NCI-H82 (cell line): ENCODE data around the gene PLCH1.
A peak's percentile ranks its signal among the peaks of the same experiment; 100 is the strongest.

Experiments used
- DNase-seq: peaks from one replicate; lab custom pipeline; 2025; lab: John Stamatoyannopoulos, UW

Gene PLCH1

DNA sequence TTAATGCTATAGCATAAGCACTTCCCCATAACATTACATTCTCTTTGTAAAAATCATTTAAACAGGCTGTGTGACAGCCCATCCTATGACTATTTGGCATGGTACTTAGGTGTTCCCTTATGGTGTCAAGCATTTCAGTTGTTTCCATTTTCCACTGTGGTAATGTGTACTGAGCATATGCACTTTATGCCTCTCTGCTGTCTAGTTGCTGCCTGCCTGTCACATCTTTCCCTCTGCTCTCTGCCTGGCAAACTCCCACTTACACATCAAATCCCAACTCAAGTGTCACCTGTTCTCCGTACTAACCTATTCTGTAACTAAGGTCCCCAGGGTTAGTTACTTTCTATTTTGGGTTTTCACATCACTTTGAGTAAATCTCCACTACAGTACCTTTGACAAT, 367.0 kb downstream of the PLCH1 start:
- no peak for DNase-seq

DNA sequence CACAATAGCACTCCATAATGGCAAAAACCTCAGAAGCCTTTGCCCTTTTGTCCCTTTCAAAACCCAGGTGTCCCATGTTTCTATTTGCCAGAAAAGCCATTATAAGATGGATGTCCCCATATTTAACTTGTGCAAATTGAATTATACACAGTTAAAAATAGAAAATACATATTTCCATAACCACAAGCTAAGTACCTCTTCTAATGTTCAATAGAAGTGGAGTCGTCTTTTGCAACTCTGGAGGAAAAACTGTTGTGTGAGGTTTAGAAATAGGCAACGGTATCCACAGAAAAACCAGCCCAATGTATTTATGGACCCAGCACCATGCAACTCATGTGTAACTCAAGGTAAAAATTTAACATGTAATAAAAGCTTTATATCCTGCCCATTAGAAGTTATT, 367.8 kb downstream of the PLCH1 start:
- DNase-seq = no peak

DNA sequence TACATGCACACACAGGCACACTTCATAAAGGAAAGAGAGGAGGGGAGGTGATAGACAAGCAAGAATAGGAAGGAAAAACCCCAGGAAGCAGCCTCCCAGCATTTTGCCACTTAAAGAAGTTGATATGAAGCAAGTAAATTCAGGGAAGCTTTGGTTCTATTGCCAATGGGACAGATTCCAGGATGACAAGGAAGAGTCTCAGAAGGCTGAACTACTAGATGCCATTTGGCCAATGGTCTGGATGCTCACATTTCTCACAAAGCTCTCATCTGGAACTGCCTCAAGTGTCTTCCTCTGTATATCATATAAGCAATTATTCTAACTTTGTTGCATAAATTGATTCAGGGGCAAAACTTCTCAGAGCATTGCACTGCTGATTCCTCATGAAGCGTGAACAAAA, 372.6 kb downstream of the PLCH1 start:
- no peak for DNase-seq

DNA sequence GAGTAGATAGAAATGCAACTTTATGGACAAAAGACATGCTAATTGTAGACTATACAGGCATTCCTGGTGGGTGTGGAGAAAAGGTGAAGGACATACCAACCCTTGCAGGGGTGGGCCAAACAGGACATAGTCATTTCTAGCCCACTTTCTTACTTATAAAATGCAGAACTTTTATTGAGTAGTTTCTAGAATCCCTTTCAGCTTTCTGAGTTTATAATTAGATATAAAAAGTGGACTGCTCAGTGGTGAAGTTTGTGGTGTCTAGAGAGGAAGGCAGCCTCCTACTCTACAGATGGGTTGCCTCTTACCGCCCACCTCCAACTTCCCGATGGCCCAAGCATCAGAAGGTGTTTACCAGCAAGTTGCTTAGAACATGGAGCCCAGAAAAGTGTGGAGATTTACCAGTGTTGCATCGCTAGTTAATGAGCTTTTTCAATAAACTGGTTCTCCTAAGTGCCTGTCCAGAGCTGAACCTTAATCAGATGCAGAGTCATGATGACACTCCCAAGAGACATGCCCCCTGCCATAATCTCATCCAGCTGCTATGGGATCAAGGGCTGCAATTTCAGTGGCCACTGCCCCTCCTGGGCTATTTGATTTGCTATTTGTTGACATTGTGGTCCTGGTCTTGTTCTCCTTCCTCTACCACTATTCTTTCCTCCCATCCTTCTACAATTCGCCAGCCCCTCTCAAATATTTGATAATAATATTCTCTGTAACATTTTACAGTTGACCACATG, 373.9 kb downstream of the PLCH1 start:
- DNase-seq = peak; percentile 67

DNA sequence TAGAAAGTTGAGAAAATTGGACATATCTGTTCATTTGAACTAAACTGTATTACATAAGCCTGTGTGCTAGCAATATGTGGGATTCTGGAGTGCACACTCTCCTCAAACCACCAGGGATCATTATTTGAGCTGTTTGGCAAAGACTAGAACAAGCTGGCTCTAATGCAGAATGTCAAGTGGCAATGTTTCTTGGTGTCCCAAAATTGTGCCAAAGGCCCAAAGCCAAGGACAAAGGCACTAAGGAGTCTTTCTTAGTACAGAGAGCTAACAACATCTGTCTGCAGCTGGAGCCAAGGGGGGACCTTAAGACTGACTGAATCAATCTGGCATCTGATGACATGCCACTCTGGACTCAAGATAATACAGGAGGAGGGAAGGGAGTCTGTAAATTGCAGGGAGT, 374.7 kb downstream of the PLCH1 start:
- no peak for DNase-seq

DNA sequence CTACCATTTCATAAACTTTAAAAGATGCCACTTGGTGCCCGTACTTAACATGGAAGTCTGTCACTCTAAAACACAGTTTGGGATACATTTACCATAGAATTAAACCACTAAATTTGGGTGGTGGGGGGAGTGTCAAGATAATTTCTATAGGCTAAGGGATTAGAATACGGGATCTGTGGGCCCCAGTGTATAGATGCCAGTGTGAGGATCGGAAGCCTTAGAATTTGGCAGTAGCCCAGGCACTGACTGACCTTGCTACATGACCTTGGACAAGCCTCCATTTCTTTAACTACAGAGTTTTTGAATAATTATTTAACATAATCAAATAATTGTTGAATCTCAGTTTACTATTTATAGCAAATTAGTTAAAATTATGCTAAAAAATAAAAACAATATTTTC, 375.1 kb downstream of the PLCH1 start:
- DNase-seq = no peak

DNA sequence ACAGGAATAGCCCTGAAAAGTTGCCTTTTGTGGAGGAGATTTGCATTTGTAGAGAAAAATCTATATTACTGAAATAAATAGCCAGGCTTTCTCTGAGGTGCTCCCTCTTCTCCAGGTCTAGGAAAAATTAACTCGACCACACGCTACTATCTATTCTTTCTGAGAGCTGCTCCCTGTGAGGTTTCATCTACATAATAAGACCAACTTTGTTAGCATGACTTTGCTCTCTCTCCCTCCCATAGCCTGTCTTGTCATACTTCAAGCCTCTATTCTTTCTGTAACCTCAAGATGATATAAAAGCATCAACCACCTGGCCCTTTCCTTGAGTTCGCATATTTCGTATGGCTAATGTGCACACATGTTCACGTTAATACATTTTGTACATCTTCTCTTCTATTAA, 375.6 kb downstream of the PLCH1 start:
- no peak for DNase-seq

DNA sequence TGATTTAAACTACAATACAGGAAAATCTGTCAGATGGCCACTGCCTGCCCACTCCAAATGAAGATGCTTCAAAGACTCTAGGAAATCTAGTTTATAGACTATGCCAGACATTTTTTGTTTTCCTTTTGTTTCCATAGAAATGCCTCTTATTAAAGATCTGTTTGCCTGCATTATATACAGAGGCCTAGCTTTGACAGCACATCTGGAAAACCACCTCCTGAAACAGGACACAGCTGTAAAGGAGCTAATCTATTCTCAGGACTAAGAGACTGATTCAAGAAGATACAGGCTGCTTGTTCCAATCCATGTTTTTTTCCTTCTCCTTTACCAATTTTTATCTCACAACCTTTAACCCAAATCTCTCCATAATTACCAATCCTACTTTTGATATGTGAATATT, 376.1 kb downstream of the PLCH1 start:
- DNase-seq = no peak

DNA sequence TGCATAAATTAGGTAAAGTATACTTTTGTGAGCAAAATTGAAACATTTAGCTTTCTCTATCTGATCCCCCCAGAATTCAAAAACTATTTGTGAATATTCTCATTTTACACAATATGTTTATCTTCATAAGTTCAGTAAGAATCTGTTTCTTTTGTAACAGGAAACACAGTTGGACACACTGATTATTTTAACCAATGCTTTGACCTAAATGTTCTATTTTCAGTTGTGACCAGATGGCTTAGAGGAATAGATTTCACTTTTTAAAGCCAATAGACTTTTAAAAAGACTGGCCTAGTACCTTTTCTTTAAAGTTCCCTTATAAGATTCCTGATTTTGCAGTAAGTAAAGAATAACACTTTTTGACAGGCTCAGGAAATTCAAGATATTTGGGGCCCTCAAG, 377.4 kb downstream of the PLCH1 start:
- DNase-seq = no peak

DNA sequence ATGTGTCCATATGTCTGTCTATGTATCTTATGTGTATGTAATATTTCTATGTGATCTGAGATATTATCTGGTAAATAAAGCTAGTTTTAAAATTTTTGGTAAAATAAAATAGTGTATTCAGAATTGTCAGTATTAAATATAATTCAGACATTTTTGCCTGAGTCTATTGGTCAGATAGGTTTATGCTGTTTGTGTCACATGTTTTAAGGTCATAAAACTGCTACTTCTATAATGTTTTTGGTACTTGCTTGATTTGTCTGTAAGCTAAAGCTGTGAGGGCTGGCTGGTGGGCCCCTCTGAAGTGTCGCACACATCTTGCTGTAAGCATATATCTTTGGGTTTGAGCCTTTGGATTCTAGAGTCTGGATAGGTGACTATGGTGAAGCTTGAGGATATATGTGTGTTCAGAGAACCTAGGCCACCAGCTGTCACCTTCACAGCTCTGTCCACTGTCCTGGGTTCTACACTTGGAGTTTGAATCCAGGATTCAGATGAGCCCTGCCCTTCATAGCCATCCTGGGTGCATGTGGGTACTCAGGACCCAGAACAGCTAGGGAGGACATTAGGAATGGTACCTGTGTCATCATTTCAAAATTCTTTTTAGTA, 379.6 kb downstream of the PLCH1 start:
- no peak for DNase-seq

DNA sequence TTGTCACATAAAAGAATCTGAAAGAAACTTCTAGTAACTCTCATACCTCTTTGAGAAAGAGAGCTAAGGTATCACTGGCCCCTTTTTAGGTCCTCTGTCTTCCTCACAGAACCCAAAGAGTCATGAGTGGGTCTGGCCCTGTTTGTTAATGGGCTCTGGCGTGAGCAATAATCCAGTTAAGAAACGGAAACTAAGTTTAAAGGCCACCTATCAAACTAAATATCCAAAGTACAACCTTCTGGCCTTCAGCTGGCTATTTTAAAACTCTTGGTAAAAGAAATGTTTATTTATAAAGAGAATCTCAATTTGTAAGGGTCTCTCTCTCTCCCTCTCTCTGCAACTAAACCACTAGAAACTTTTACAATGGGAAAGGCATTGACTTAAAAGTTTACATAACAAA, 380.4 kb downstream of the PLCH1 start:
- no peak for DNase-seq

DNA sequence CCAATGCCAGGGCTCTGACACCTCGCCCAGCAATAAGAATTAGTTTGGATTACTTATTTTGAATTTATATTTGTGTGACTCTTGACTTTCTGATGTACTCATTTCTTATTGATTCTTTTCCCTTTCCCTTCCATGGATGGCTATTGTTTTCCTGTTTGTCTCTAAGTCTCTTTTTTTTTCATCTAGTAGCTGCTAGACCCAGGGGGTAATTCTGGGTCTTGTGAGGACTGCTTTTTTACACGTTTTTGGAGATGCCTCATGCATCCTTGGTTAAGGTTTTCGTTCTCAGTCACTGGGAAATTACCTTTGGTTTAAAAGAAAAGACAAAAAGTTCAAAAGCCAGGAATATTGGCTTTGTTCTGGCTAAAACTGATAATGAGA, 381.2 kb downstream of the PLCH1 start:
- DNase-seq = no peak

DNA sequence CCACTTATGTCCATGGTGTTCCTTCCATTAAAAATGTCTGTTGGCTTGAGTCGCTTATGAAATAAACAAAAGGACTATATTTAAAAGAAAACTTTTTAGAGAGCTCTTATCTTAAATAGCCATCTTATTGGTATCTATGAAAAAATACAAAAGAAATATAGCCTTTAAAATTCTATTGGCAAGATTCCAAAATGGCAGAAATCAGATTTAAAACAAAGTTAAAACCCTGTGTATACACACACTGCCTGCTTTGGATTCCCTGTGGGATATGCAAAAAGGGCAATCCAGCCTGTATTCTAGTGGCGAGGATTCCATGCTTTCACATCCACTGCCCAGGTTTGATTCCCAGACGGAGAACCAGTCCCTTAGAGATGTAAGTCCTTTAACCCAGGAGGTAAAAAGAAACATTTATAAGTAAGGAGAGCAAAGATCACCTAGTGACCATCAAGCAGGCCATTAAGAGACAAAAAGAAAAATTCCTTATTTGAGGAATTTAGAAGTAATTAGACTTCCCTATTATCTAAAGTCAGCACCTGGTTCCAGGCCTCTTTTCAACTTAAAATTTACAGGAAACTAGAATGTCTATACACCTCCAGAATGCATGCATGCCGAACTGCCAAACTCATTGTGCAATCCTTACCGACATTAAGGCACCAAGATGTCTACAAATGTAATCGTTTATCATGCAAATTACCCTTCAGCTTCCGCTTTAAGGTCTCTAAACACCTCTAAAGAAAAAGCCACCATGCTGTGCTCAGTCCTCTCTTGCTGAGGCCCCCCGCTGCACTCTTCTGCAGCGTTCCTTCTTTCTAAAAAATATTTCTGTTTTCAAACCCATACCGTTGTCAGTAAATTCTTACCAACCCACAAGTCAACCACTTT, 381.8 kb downstream of the PLCH1 start:
- no peak for DNase-seq

DNA sequence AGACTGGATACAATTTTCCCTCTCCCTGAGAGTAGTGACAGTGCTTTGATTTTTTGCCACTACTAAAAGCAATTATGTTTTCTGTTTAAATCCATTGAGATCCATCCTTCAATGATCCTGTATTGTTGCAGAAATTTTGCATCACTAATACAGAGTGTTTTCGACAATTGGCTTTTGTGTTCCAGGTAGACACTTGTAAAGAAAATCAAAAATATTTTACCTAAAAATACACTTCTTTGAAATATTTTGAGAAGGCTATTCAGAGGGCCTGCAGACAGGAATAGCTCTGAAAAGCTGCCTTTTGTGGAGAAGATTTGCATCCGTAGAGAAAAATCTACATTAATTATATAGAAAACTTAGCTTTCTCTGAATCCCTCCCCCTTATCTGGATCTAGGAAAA, 384.6 kb downstream of the PLCH1 start:
- DNase-seq = no peak

DNA sequence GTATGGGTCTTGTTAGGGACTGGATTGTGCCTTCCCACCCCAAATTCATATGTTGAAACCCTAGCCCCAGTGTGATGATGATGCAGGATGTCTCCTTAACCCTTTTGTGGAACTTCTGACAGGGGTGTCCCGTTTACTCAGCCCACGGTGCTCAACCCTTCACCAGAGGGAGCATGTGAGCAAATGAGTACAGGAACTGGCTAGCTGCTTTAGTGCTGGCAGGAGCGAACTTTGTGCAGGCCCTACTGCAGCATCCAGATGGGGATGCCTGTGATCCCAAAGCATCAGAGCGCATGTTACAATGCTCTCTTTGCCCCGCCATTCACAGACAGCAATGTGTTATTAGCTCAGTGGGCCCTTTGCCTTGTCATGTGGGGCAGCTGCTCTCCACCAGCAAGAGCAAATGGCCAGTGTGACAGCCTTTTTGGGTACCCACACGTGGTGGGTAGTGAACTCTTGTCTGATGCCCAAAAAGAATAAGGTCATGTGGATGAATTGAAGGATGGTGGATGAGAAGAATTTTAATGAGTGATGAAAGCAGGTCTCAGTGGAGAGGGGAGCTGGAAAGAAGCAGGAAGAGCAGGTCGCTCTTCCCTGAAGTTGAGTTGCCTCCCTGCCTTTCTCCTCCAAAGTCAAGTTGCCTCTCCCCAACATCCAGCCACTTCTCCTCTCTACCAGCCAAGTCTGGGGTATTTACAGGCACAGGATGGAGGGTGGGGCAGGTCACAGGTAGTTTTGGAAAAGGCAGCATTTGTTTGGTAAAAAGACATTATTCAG, 388.1 kb downstream of the PLCH1 start:
- peak; percentile 28 for DNase-seq

DNA sequence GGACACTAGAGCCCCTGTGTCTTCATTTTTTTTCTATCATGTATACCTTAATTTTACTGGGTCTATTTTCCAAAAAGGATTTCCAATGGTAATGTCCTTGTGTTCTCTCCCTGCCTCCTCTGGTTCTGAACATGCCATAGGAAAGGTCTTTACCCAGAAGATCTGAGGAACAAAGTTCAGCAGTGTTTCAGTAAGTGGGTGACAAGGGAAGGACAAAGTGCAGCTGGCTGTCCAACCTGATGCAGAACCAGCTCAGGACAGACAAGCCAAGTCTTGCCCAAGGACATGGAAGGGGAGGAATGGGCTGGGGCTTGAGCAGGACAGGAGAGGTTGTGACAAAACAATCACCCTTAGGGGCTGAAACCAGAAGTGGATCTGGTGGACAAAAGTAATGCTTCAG, 390.2 kb downstream of the PLCH1 start:
- DNase-seq = no peak

DNA sequence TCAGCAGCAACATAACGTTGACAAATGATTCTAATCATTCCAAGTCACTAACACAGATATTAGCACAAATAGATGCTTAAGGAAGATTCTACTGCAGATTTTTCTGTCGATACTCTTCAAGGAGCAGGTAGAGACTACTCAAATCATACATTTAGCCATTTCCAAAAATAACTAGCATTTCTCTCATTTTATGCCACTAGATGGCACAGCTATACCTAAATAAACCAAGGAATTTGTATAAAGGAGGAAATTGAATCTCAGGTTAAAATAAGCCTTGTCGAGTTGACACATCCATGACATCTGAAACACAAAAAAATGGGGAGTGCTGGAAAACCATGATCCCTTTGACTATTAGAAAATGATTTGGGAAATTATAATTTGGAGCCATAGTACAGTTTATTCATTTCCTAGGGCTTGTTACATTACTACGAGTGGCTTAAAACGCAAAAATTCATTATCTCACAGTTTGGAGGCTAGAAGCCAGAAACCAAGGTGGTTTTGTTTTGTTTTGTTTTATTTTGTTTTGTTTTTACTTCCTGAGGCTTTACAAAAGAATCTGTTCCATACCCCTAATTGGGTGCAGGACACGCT, 391.9 kb downstream of the PLCH1 start:
- peak; percentile 54 for DNase-seq

DNA sequence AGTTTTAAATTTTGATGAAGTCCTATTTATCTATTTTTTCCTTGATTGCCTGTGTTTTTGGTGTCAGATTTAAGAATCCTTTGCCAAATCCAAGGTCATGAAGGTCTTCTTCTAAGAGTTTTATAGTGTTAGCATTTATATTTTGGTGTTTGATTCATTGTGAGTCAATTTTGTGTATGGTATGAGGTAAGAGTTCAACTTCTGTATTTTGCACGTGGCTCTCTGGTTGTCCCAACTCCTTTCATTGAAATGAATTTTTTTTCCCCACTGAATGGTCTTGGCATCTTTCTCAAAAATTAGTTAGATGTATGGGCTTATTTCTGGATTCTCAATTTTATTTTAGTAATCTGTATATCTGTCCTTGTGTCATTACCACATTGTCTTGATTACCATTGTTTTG, 394.3 kb downstream of the PLCH1 start:
- no peak for DNase-seq

DNA sequence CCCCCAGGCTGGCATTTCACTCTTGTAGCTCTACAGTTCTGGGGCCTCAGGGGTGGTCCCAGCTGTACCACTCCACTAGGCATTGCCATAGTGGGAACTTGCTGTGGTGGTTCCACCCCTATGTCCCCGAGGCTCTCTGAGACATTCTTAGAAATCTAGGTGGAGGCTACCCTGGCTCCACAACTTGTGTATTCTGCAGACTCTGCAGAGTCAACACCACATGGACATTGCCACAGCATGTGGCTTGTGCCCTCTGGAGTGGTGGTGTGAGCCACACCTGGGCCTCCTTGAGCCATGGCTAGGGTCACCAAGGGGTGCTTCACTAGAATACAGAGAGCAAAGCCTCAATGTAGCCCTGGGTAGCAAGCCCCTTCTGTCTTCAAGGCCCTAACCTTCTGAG, 397.0 kb downstream of the PLCH1 start:
- DNase-seq = no peak

DNA sequence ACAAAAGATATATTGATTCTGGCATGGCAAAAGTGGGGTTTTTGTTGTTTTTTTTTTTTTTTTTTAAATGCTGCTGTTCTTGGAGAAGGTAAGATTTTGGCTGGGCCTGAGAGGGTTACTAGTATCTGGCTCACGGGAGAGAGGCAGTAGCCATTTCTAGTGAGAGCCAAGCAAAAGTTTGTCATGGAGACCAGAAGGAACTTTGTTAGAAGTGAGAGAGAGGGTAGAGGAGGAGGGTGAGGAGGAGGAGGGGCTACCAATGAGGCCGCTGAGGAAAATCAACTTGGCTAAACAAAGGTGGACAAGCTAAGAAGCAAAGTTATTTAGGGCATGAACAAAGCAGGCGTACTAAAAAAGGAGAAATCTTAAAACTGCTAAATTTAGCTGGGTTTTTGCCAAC, 402.5 kb downstream of the PLCH1 start:
- DNase-seq = no peak

DNA sequence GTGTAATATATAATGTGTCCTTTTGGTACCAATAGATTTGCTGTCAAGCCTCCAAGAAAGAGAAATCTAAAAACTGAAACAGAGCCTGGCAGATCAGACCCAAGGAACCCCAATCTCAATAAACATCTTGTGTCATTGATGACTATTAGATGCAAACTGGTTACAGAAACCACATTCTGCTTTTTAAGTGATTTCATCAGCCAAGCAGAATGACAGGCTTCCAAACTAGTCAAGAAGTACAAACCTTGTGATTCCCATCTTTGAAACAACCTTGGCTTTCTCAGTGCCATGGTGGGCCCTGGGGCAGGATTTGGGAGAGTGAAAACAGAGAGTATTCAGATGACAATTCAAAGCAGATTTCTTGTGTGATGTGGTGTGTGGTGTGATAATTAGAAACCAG, 405.8 kb downstream of the PLCH1 start:
- DNase-seq = no peak
